Kidney (tissue), 14 donors: ENCODE data around the gene SERPINE1. TPM values are rescaled to one million over a fixed set of nuclear protein-coding genes. Genes with fewer than 3 reads are reported as not detected.
A peak's percentile ranks its signal among the peaks of the same experiment; 100 is the strongest.

Experiments used
- DNase-seq, 5 donors: peaks; one replicate each; pipeline ENCODE4 v3.0.0-alpha.2; 2013 to 2020
- FAIRE-seq: peaks from 2 replicates; lab custom pipeline; 2012; peaks lifted over from hg19 to GRCh38; lab: Jason Lieb, UNC
- H3K27ac ChIP-seq, 2 donors: one replicate each; pipeline ENCODE4 v1.7.0; 2013; ENCODE audit warnings: low read depth in 2 of 2, low read length in 2 of 2, inconsistent platforms in 1 of 2
- H3K27me3 ChIP-seq: one replicate; pipeline ENCODE4 v1.7.1; 2013; ENCODE audit warnings: low read length, inconsistent platforms; ENCODE audit not compliant: control insufficient read depth, insufficient read depth
- H3K36me3 ChIP-seq, 3 donors: one replicate each; pipeline versions ENCODE4 v1.7.0 to v1.7.1; 2013; ENCODE audit warnings: low read length in 3 of 3, control low read depth in 1 of 3, inconsistent platforms in 1 of 3; ENCODE audit not compliant: insufficient read depth in 3 of 3, control insufficient read depth in 2 of 3
- H3K4me1 ChIP-seq, 3 donors: one replicate each; pipeline versions ENCODE4 v1.7.0 to v1.7.1; 2013; ENCODE audit warnings: low read length in 3 of 3, inconsistent platforms in 1 of 3, low read depth in 1 of 3; ENCODE audit not compliant: control insufficient read depth in 2 of 3, insufficient read depth in 2 of 3
- H3K4me3 ChIP-seq, 3 donors: one replicate each; pipeline versions ENCODE4 v1.7.0 to v1.8.1; 2013; ENCODE audit warnings: low read length in 3 of 3, control low read depth in 1 of 3, inconsistent platforms in 1 of 3
- H3K9ac ChIP-seq, 3 donors: one replicate each; pipeline versions ENCODE4 v1.7.0 to v1.7.1; 2013; ENCODE audit warnings: low read length in 3 of 3, control low read depth in 1 of 3, inconsistent platforms in 1 of 3
- H3K9me3 ChIP-seq, 3 donors: one replicate each; pipeline versions ENCODE4 v1.7.0 to v1.7.1; 2013; ENCODE audit warnings: low read length in 3 of 3, control low read depth in 1 of 3, inconsistent platforms in 1 of 3; ENCODE audit not compliant: control insufficient read depth in 2 of 3, insufficient read depth in 1 of 3
- intact Hi-C: fragments of 100-400 bp; cut with DNase I; formaldehyde crosslinking; loops from one replicate; pipeline ENCODE4 v1.11.1; 2022
- polyA plus RNA-seq: library from polyadenylated mRNA; stranded (reverse); fragments of 350-450 nt; fragmentation: Illumina TruSeq; extraction: RNeasy Lipid Tissue Mini Kit (QIAGEN cat#74804); gene quantifications from one replicate; pipeline ENCODE4 v1.2.3, GENCODE V29; 2014; ENCODE audit warnings: low read depth, low replicate concordance; ENCODE audit not compliant: insufficient read depth
- total RNA-seq: library from RNA; stranded (reverse); fragmentation: NEBNext Ultra II Directional; extraction: Animal tissue kit (Norgen Biotek cat#: 25700); gene quantifications from one replicate; pipeline ENCODE4 v1.2.1, GENCODE V29; 2021
- TF ChIP-seq, protein P1 (sequence below): IDR thresholded peaks from 3 replicates; pipeline ENCODE4 v1.5.1; 2012; ENCODE audit warnings: mild to moderate bottlenecking, moderate library complexity, borderline replicate concordance; ENCODE audit not compliant: insufficient read depth; ENCODE audit errors: extremely low read depth
- donor health status: control.
- donor health status: control.
- donor health status: control.
- donor health status: control.
- donor health status: control.
- donor health status: DM: yes; HTN: yes; CAD: no.
- donor health status: Normal renal cell carcinoma (clear cell type).

The SERPINE1 gene
- total and polyA plus RNA-seq, 2 donors from 2014 or later = 3.5 to 9.9 TPM

- no peaks in the 10 kb centered on the region for H3K9me3 ChIP-seq
- peak overlapping the region; percentile 10 to 96 (median 91) for H3K4me3 ChIP-seq
- H3K27ac ChIP-seq = peak overlapping the region; percentile 98 to 99
- no peaks in the 10 kb centered on the region for H3K27me3 ChIP-seq
- peak overlapping the region in 2 of 3 donors; percentile 87 to 98 for H3K9ac ChIP-seq
- intact Hi-C loops = no loop called here
- no peak for DNase-seq
- TF ChIP-seq, protein P1, sequence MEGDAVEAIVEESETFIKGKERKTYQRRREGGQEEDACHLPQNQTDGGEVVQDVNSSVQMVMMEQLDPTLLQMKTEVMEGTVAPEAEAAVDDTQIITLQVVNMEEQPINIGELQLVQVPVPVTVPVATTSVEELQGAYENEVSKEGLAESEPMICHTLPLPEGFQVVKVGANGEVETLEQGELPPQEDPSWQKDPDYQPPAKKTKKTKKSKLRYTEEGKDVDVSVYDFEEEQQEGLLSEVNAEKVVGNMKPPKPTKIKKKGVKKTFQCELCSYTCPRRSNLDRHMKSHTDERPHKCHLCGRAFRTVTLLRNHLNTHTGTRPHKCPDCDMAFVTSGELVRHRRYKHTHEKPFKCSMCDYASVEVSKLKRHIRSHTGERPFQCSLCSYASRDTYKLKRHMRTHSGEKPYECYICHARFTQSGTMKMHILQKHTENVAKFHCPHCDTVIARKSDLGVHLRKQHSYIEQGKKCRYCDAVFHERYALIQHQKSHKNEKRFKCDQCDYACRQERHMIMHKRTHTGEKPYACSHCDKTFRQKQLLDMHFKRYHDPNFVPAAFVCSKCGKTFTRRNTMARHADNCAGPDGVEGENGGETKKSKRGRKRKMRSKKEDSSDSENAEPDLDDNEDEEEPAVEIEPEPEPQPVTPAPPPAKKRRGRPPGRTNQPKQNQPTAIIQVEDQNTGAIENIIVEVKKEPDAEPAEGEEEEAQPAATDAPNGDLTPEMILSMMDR = no peak
- no peak for FAIRE-seq
- H3K36me3 ChIP-seq = no peaks in the 10 kb centered on the region
- H3K4me1 ChIP-seq = peaks cover 0 to 12% (median 0%) of the 10 kb centered on the region in 3 donors
Measured at GRCh38 chr7:101084865-101085161, 42.1 kb upstream of the SERPINE1 start.

GRCh38 chr7:101085162-101085964 is 41.5 kb upstream of the SERPINE1 start, which contains the start of gene TRIM56:
TSS of gene TRIM56 (plus strand) at chr7:101085481. CDS start at chr7:101087313, 1,832 bp downstream.
- H3K27ac ChIP-seq = peak within 1 kb of the TSS; percentile 98 to 99
- FAIRE-seq (no peak), DNase-seq (peak; percentile 89 to 98 (median 90))
- H3K9ac ChIP-seq = peak within 1 kb of the TSS; percentile 87 to 98 (median 96)
- peaks cover 0 to 12% (median 0%) of the 10 kb centered on the region in 3 donors for H3K4me1 ChIP-seq
- intact Hi-C loops = no loop called here
- H3K4me3 ChIP-seq = peak within 1 kb of the TSS; percentile 91 to 96 (median 96)
- no peaks in the 10 kb centered on the region for H3K36me3 ChIP-seq
- H3K27me3 ChIP-seq = no peaks in the 10 kb centered on the region
- no peaks in the 10 kb centered on the region for H3K9me3 ChIP-seq
- TF ChIP-seq, protein P1 = no peak

DNA sequence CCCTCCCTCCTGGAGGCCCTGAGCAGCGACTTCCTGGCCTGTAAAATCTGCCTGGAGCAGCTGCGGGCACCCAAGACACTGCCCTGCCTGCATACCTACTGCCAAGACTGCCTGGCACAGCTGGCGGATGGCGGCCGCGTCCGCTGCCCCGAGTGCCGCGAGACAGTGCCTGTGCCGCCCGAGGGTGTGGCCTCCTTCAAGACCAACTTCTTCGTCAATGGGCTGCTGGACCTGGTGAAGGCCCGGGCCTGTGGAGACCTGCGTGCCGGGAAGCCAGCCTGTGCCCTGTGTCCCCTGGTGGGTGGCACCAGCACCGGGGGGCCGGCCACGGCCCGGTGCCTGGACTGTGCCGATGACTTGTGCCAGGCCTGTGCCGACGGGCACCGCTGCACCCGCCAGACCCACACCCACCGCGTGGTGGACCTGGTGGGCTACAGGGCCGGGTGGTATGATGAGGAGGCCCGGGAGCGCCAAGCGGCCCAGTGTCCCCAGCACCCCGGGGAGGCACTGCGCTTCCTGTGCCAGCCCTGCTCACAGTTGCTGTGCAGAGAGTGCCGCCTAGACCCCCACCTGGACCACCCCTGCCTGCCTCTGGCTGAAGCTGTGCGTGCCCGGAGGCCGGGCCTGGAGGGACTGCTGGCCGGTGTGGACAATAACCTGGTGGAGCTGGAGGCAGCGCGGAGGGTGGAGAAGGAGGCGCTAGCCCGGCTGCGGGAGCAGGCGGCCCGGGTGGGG is 39.4 kb upstream of the SERPINE1 start:
- H3K27me3 ChIP-seq = no peaks in the 10 kb centered on the region

More for the DNA sequence above, 39.4 kb upstream of the SERPINE1 start:
- no peaks in the 10 kb centered on the region for H3K9me3 ChIP-seq
- no peak overlapping the region for H3K27ac ChIP-seq
- no peak overlapping the region for H3K9ac ChIP-seq
- H3K4me3 ChIP-seq = no peak overlapping the region
- peaks cover 0 to 12% (median 0%) of the 10 kb centered on the region in 3 donors for H3K4me1 ChIP-seq
- H3K36me3 ChIP-seq = no peaks in the 10 kb centered on the region
- TF ChIP-seq, protein P1 = no peak
- intact Hi-C loops = no loop called here
- no peak for DNase-seq
- FAIRE-seq = no peak
